22Rv1 (cell line): Measurements from ENCODE around the gene KSR2.
"Not testable (repeated sequence)": the region's sequence is repeated elsewhere in the genome, so short reads cannot be mapped to it uniquely, and the experiment has no call there.

Source experiments
- H3K27ac ChIP-seq: fragments of 450-650 bp; 2 replicates; pipeline ENCODE4 v1.5.1; 2017
- CTCF ChIP-seq: fragments of 450-650 bp; IDR thresholded peaks from 2 replicates; pipeline ENCODE4 v1.5.1; 2017; ENCODE audit warnings: mild to moderate bottlenecking
- ZFX ChIP-seq: fragments of 450-650 bp; IDR thresholded peaks from 2 replicates; pipeline ENCODE4 v1.6.1; 2017; ENCODE audit warnings: antibody characterized with exemption, borderline replicate concordance

KSR2 gene

GRCh38 chr12:117900561-117900960 is 68.2 kb downstream of the KSR2 start:
- no peak overlapping the region for H3K27ac ChIP-seq
- TF ChIP-seq ZFX (no peak), CTCF (no peak)

- H3K27ac ChIP-seq = no peak overlapping the region
- TF ChIP-seq ZFX (no peak), CTCF (no peak)
Observed at GRCh38 chr12:117897372-117898161, 71.2 kb downstream of the KSR2 start.

GRCh38 chr12:117896009-117896408 is 72.8 kb downstream of the KSR2 start:
- TF ChIP-seq CTCF = no peak
- no peak for TF ChIP-seq ZFX
- H3K27ac ChIP-seq = no peak overlapping the region

- H3K27ac ChIP-seq = no peak overlapping the region
Observed at GRCh38 chr12:117892441-117892840, 76.3 kb downstream of the KSR2 start.

GRCh38 chr12:117891265-117891664 is 77.5 kb downstream of the KSR2 start:
- H3K27ac ChIP-seq = not testable (repeated sequence)

More at GRCh38 chr12:117892441-117892840, 76.3 kb downstream of the KSR2 start:
- TF ChIP-seq ZFX = no peak
- TF ChIP-seq CTCF = no peak

- TF ChIP-seq CTCF (no peak), ZFX (no peak)
- no peak overlapping the region for H3K27ac ChIP-seq
Observed at GRCh38 chr12:117890644-117891043, 78.1 kb downstream of the KSR2 start.

GRCh38 chr12:117890137-117890536 is 78.7 kb downstream of the KSR2 start:
- no peak overlapping the region for H3K27ac ChIP-seq

More at GRCh38 chr12:117890137-117890536, 78.7 kb downstream of the KSR2 start:
- TF ChIP-seq CTCF (no peak; the same call in 1 of the 2 replicates), ZFX (no peak)
